Measurements from ENCODE around the gene SHBG.
A peak's percentile ranks its signal among the peaks of the same experiment; 100 is the strongest.

The SHBG gene

DNA sequence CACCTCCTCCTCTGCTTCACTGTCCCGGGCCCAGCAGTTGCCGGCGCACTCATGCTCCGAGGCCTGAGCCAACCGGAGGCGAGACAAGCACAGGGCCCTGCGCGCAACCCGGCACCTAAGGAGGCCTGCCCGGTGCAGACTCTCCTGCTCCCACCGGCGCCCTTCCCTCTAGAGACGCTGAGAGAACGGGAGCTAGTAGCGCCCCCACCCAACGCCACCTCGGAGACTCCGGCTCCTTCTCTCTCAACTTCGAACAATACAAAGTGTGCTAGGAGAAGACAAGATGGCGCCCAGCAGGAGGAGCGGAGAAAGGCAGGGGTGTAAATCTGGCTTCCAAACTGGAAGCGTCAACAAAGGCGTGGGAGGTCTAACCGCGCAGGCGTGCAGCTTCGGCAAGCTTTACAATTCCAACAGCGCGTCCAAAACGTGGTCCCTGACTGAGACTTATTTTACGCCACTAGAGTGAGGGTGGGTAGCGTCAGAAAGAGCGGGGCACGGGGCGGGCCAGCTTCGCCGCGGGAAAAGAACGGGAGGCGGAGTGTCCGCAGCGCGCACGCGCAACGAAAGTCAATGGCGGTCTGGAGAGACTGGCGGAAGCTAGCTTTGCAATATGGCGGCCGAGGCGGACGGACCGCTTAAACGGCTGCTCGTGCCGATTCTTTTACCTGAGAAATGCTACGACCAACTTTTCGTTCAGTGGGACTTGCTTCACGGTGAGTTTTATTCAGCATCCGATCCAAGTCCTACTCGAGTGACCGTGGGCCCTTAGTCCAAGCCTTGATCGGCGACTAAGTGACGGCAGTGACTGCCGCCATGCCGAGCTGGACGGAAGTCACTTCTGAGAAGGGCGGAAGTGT lies 46.5 kb upstream of the SHBG start, which contains the start of gene MPDU1:
MPDU1 (plus strand) TSS at position 600 of the 857 bp plus-strand sequence; CDS start at position 611, 11 bp downstream.
- Histone ChIP-seq H3K4me3 (replicated peaks; ENCODE audit: insufficient read depth, low read length) (peak within 1 kb of the TSS; percentile 48), H3K27me3 (ENCODE audit: insufficient read depth, poor library complexity, severe bottlenecking) (no peaks in the 10 kb centered on the region), H3K27ac (replicated peaks) (peak within 1 kb of the TSS; percentile 98)
- TF ChIP-seq SPI1 (IDR thresholded peaks at IDR 0.05; ENCODE audit: borderline replicate concordance, low read depth), result peak; percentile 74; the same call in 1 of the 2 replicates
- TF ChIP-seq CTCF (IDR thresholded peaks at IDR 0.05; ENCODE audit: insufficient read depth, low read length), result no peak
- TF ChIP-seq GABPA (IDR thresholded peaks at IDR 0.05; ENCODE audit: low read depth), result no peak
- TF ChIP-seq, protein P1, sequence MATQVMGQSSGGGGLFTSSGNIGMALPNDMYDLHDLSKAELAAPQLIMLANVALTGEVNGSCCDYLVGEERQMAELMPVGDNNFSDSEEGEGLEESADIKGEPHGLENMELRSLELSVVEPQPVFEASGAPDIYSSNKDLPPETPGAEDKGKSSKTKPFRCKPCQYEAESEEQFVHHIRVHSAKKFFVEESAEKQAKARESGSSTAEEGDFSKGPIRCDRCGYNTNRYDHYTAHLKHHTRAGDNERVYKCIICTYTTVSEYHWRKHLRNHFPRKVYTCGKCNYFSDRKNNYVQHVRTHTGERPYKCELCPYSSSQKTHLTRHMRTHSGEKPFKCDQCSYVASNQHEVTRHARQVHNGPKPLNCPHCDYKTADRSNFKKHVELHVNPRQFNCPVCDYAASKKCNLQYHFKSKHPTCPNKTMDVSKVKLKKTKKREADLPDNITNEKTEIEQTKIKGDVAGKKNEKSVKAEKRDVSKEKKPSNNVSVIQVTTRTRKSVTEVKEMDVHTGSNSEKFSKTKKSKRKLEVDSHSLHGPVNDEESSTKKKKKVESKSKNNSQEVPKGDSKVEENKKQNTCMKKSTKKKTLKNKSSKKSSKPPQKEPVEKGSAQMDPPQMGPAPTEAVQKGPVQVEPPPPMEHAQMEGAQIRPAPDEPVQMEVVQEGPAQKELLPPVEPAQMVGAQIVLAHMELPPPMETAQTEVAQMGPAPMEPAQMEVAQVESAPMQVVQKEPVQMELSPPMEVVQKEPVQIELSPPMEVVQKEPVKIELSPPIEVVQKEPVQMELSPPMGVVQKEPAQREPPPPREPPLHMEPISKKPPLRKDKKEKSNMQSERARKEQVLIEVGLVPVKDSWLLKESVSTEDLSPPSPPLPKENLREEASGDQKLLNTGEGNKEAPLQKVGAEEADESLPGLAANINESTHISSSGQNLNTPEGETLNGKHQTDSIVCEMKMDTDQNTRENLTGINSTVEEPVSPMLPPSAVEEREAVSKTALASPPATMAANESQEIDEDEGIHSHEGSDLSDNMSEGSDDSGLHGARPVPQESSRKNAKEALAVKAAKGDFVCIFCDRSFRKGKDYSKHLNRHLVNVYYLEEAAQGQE (IDR thresholded peaks at IDR 0.05; ENCODE audit: insufficient replicate concordance, low read depth), result peak; percentile 80
- peak; percentile 73; the same call in 1 of the 2 replicates for TF ChIP-seq POLR2AphosphoS5 (IDR thresholded peaks at IDR 0.05; ENCODE audit: low read depth)
- DNase-seq (ENCODE audit: low read depth in 1 of 2, low spot score in 1 of 2), result peak; percentile 84 to 89

GRCh38 chr17:7586673-7587419 lies 43.1 kb upstream of the SHBG start:
- H3K4me3 ChIP-seq (replicated peaks; ENCODE audit: insufficient read depth, low read length), result no peak overlapping the region
- TF ChIP-seq SPI1 (IDR thresholded peaks at IDR 0.05; ENCODE audit: borderline replicate concordance, low read depth), result no peak
- no peak for TF ChIP-seq GABPA (IDR thresholded peaks at IDR 0.05; ENCODE audit: low read depth)
- no peak for TF ChIP-seq POLR2AphosphoS5 (IDR thresholded peaks at IDR 0.05; ENCODE audit: low read depth)
- TF ChIP-seq CTCF (IDR thresholded peaks at IDR 0.05; ENCODE audit: insufficient read depth, low read length), result peak; percentile 56
- no peaks in the 10 kb centered on the region for H3K27me3 ChIP-seq (ENCODE audit: insufficient read depth, poor library complexity, severe bottlenecking)
- peak in 1 of 2 experiments; percentile 63 for DNase-seq (ENCODE audit: low read depth in 1 of 2, low spot score in 1 of 2)
- peak overlapping the region; percentile 63 for H3K27ac ChIP-seq (replicated peaks)

GRCh38 chr17:7587420-7588151 lies 42.3 kb upstream of the SHBG start:
- Histone ChIP-seq H3K4me3 (replicated peaks; ENCODE audit: insufficient read depth, low read length) (no peak overlapping the region), H3K27ac (replicated peaks) (peak overlapping the region; percentile 63), H3K27me3 (ENCODE audit: insufficient read depth, poor library complexity, severe bottlenecking) (no peaks in the 10 kb centered on the region)
- peak in 1 of 2 experiments; percentile 58 for DNase-seq (ENCODE audit: low read depth in 1 of 2, low spot score in 1 of 2)
- TF ChIP-seq CTCF (IDR thresholded peaks at IDR 0.05; ENCODE audit: insufficient read depth, low read length) (no peak), GABPA (IDR thresholded peaks at IDR 0.05; ENCODE audit: low read depth) (no peak), POLR2AphosphoS5 (IDR thresholded peaks at IDR 0.05; ENCODE audit: low read depth) (no peak), SPI1 (IDR thresholded peaks at IDR 0.05; ENCODE audit: borderline replicate concordance, low read depth) (no peak)
- TF ChIP-seq, protein P1 (IDR thresholded peaks at IDR 0.05; ENCODE audit: insufficient replicate concordance, low read depth), result no peak
